K562 (cell line): ENCODE data around the gene RHOU. TPM values are rescaled to one million over a fixed set of nuclear protein-coding genes. Genes with fewer than 3 reads are reported as not detected.

Experiments
- ATAC-seq: fragments of 200-7000 bp; cut with Tn5 transposase; 3 replicates; pipeline ENCODE4 v1.9.1; 2020; ENCODE audit warnings: moderate library complexity
- BruUV-seq: library from RNA; stranded (reverse); fragments of 400-500 nt; replicated peaks from 2 replicates; lab custom pipeline; 2021; lab: Mats Ljungman, UMichigan
- CTCF ChIA-PET: fragments of 300-600 bp; formaldehyde crosslinking; extraction: SDS; loops from one replicate; lab custom pipeline; 2021; ENCODE audit warnings: low intra/inter-chr PET ratio; lab: Yijun Ruan, JAX
- POLR2A ChIA-PET: fragments of 300-600, 350-650 bp; sonication (Branson Sonifier 250); formaldehyde crosslinking; extraction: SDS; loops from one replicate; lab custom pipeline; 2021; ENCODE audit warnings: antibody characterized with exemption, inconsistent platforms; lab: Yijun Ruan, JAX
- DNase-seq, 4 experiments: peaks; one replicate each; pipeline versions ENCODE4 v3.0.0 to v3.0.0-alpha.2; 2011 to 2018; ENCODE audit warnings: low spot score in 3 of 4, mixed read lengths in 3 of 4; ENCODE audit errors: extremely low read depth in 1 of 4
- FAIRE-seq: peaks from 2 replicates; lab custom pipeline; 2011; peaks lifted over from hg19 to GRCh38; lab: Jason Lieb, UNC
- H2AFZ ChIP-seq: 2 replicates; pipeline ENCODE4 v1.6.0; 2011; ENCODE audit warnings: low read depth, low read length, control low read depth, inconsistent platforms
- H3K27ac ChIP-seq: fragments of 200-600 bp; 3 replicates; pipeline ENCODE4 v1.8.0; 2011; ENCODE audit warnings: low read depth, mild to moderate bottlenecking, control low read depth, inconsistent platforms, low read length, moderate library complexity, mixed read lengths; ENCODE audit errors: extremely low read depth
- H3K27me3 ChIP-seq, 2 experiments: fragments of 300-600 bp in 1 of 2; 2 replicates in 1 of 2; 3 replicates in 1 of 2; pipeline versions ENCODE4 v1.6.0 to v1.8.0; 2011; ENCODE audit warnings: inconsistent platforms in 2 of 2, low read length in 2 of 2, mild to moderate bottlenecking in 1 of 2, mixed read lengths in 1 of 2, moderate library complexity in 1 of 2; ENCODE audit not compliant: control insufficient read depth in 2 of 2, insufficient read depth in 2 of 2
- H3K36me3 ChIP-seq: fragments of 300-600 bp; 3 replicates; pipeline ENCODE4 v1.8.0; 2011; ENCODE audit warnings: mild to moderate bottlenecking, low read length, inconsistent platforms; ENCODE audit not compliant: control insufficient read depth, insufficient read depth
- H3K4me1 ChIP-seq, 2 experiments: fragments of 200-600 bp in 1 of 2; replicated peaks in 1 of 2; 2 replicates in 1 of 2; 3 replicates in 1 of 2; pipeline versions ENCODE4 v1.5.1 to v1.8.0; 2011; ENCODE audit warnings: inconsistent platforms in 2 of 2, low read length in 2 of 2, mild to moderate bottlenecking in 1 of 2, mixed read lengths in 1 of 2, moderate library complexity in 1 of 2; ENCODE audit not compliant: control insufficient read depth in 2 of 2, insufficient read depth in 2 of 2
- H3K4me2 ChIP-seq: 2 replicates; pipeline ENCODE4 v1.6.1; 2011; ENCODE audit warnings: low read length, control low read depth, inconsistent platforms, mixed read lengths; ENCODE audit not compliant: insufficient read depth
- H3K4me3 ChIP-seq: fragments of 200-600 bp; sonication (generic), shearing (Covaris generic); 2 replicates; pipeline ENCODE4 v1.5.1; 2016; ENCODE audit warnings: control low read depth, inconsistent platforms
- H3K79me2 ChIP-seq: fragments of 200-600 bp; 3 replicates; pipeline ENCODE4 v1.8.0; 2011; ENCODE audit warnings: low read length, inconsistent platforms; ENCODE audit not compliant: control insufficient read depth, insufficient read depth
- H3K9ac ChIP-seq, 2 experiments: 2 replicates each; pipeline versions ENCODE4 v1.6.0 to v1.6.1; 2011; ENCODE audit warnings: low read depth in 2 of 2, low read length in 2 of 2, control low read depth in 1 of 2, inconsistent platforms in 1 of 2, mild to moderate bottlenecking in 1 of 2, mixed read lengths in 1 of 2; ENCODE audit not compliant: insufficient read depth in 1 of 2
- H3K9me1 ChIP-seq: one replicate; pipeline ENCODE4 v1.6.0; 2011; ENCODE audit warnings: inconsistent platforms, mild to moderate bottlenecking, low read length, moderate library complexity; ENCODE audit not compliant: control insufficient read depth, insufficient read depth
- H3K9me3 ChIP-seq: replicated peaks from 2 replicates; pipeline ENCODE4 v1.5.1; 2011; ENCODE audit warnings: low read depth, low read length, inconsistent platforms; ENCODE audit not compliant: control insufficient read depth, insufficient read depth
- H4K20me1 ChIP-seq: replicated peaks from 2 replicates; pipeline ENCODE4 v1.6.1; 2011; ENCODE audit warnings: low read length, inconsistent platforms, mixed read lengths; ENCODE audit not compliant: control insufficient read depth, insufficient read depth
- CAMTA2 ChIP-seq: fragments of 250-450 bp; sonication (Bioruptor Pico); conservative IDR thresholded peaks from 2 replicates; pipeline ENCODE4 v1.5.1; 2022
- FOXJ3 ChIP-seq: sonication (generic); formaldehyde crosslinking; IDR thresholded peaks from 2 replicates; pipeline ENCODE4 v1.4.0; 2020; ENCODE audit warnings: mild to moderate bottlenecking, missing genetic modification reagents
- HOMEZ ChIP-seq: fragments of 250-450 bp; sonication (Bioruptor Pico); IDR thresholded peaks from 2 replicates; pipeline ENCODE4 v1.4.0; 2020; ENCODE audit warnings: mild to moderate bottlenecking, moderate library complexity
- KLF10 ChIP-seq: fragments of 250-450 bp; sonication (Bioruptor Pico); IDR thresholded peaks from 2 replicates; pipeline ENCODE4 v1.6.1; 2021; ENCODE audit warnings: matching md5 sums
- SAFB2 ChIP-seq: fragments of 200-400 bp; formaldehyde crosslinking; IDR thresholded peaks from 2 replicates; pipeline ENCODE4 v1.6.1; 2018; ENCODE audit warnings: borderline replicate concordance, low read length, low read depth, moderate library complexity; ENCODE audit not compliant: severe bottlenecking
- SIX5 ChIP-seq, 2 experiments: IDR thresholded peaks; 2 replicates each; pipeline ENCODE4 v1.6.1; 2011; ENCODE audit warnings: low read length in 2 of 2, borderline replicate concordance in 1 of 2, low read depth in 1 of 2, mild to moderate bottlenecking in 1 of 2, moderate library complexity in 1 of 2; ENCODE audit not compliant: insufficient read depth in 1 of 2
- TRIM28 ChIP-seq: fragments of 450-650 bp; IDR thresholded peaks from 2 replicates; pipeline ENCODE4 v1.6.1; 2017
- WGBS: fragments of 100-300 bp; shearing (Covaris generic); methylation state at CpG from one replicate; pipeline ENCODE4 v1.1.6; 2016; ENCODE audit warnings: low coverage, mixed read lengths; ENCODE audit not compliant: insufficient coverage; ENCODE audit errors: missing lambda C conversion rate; 5-methylcytosine and 5-hydroxymethylcytosine counted together
- in situ Hi-C: fragments of 300-500 bp; cut with MboI; formaldehyde crosslinking; loops from 4 replicates; pipeline ENCODE4 v1.15.0; 2018; ENCODE audit warnings: inconsistent platforms, mixed read lengths
- intact Hi-C: fragments of 100-400 bp; cut with micrococcal nuclease; formaldehyde crosslinking; loops from 2 replicates; pipeline ENCODE4 v1.14.2; 2022
- polyA plus RNA-seq, 8 experiments: library from polyadenylated mRNA; depleted of rRNA in 4 of 8; stranded (reverse) in 5 of 8; unstranded in 3 of 8; fragments of >200 nt; fragmentation: Nextera tagmentation in 2 of 8; fragmentation: Illumina TruSeq in 1 of 8; extraction: Ambion mirVana in 2 of 8; extraction: Trizol in 1 of 8; gene quantifications; 2 replicates each; pipeline versions ENCODE4 v1.2.1 to v1.2.3, GENCODE V29; 2011 to 2014; ENCODE audit warnings: inconsistent platforms in 1 of 8, missing spikeins in 1 of 8
- total RNA-seq, 7 experiments: library from RNA; depleted of rRNA in 6 of 7; stranded (reverse); fragments of >200 nt in 6 of 7; fragmentation: Illumina TruSeq in 2 of 7; extraction: Trizol in 2 of 7; gene quantifications; 2 replicates each; pipeline versions ENCODE4 v1.2.1 to v1.2.3, GENCODE V29; 2011 to 2021; ENCODE audit warnings: low replicate concordance in 1 of 7

Gene RHOU
- total and polyA plus RNA-seq, 9 of the 15 experiments (the other 6 are each of a cell fraction or from before 2014, with no cell fraction given), result 0.07 TPM; not detected in 8

- no peak for DNase-seq
- intact Hi-C loops (no loop called here), in situ Hi-C loops (no loop called here)
- Histone ChIP-seq H3K27me3 (peaks cover 2 to 22% of the 10 kb centered on the region in 2 experiments; a peak in 2 of 5 replicates), H4K20me1 (no peaks in the 10 kb centered on the region), H3K4me2 (no peak overlapping the region), H3K27ac (no peak overlapping the region), H3K9me1 (no peaks in the 10 kb centered on the region), H3K4me1 (no peaks in the 10 kb centered on the region), H3K9me3 (no peaks in the 10 kb centered on the region), H3K4me3 (no peak overlapping the region), H3K36me3 (no peaks in the 10 kb centered on the region), H3K79me2 (no peaks in the 10 kb centered on the region), H2AFZ (no peak overlapping the region), H3K9ac (no peak overlapping the region)
- no peak for FAIRE-seq
- no TSS peak for BruUV-seq
- ChIA-PET POLR2A (interaction anchor here (0.6 kb wide), 1 partner anchor 400 kb away, joined by 5 read pairs; no protein-coding TSS in a partner anchor), CTCF (interaction anchor here (1.0 to 1.6 kb wide), 2 partner anchors 536 to 564 kb away, joined by 4 to 8 read pairs; no protein-coding TSS in a partner anchor)
- no peak for ATAC-seq
- no peak for TF ChIP-seq TRIM28
- no peak for TF ChIP-seq HOMEZ (CRISPR knock-in tag)
- no peak for TF ChIP-seq SIX5 (IDR thresholded peaks at IDR 0.05; ENCODE audit: borderline replicate concordance in 1 of 2, insufficient read depth in 1 of 2, low read depth in 1 of 2, low read length in 2 of 2)
- no peak for TF ChIP-seq FOXJ3 (CRISPR knock-in tag)
- no peak for TF ChIP-seq CAMTA2 (CRISPR knock-in tag)
- no peak for TF ChIP-seq KLF10
- TF ChIP-seq SAFB2, result no peak
- 0% methylated on average over 2 of the region's 2 CpGs for WGBS
Measured at GRCh38 chr1:228691211-228691610, 44.1 kb upstream of the RHOU start.
